ENCODE measurements around the gene DOCK1.

DNA sequence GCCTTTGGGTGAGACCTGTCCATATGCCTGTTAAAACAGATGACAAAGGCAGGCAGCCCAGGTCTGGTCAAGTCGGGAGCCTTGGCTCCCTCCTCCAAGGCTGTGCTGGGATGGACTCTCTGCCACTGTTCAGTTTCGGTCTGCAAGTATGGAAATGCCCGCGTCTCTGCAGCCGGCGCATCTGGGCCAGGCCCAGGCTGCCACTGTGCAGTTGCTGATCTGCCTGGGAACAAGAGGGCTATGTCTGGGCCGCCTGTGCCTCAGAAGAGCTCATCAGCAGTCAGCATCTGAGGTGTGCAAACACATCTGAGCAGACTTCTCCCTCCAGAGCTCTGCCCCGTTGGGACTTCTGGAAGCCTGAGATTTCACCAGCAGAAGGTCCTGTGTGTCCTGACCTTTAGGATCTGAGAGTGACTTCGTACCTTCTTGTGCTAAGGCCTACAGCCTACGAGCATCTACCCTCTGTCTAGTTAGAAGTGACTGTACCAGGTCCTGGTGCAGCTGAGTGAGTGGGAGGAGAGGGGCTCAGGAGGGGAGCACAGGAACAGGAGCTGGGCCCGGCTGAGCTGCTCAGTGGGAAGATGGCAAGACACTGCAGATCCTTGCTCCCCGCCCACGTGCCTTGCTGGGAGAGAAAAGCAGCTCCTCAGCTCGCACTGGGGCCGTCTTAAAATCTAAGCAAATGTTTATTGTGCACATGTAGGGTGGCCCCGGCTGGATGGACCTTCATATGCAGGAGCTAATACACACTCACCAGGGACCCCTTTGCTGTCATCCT lies 50.9 kb downstream of the DOCK1 start:
- TF ChIP-seq, protein P1, sequence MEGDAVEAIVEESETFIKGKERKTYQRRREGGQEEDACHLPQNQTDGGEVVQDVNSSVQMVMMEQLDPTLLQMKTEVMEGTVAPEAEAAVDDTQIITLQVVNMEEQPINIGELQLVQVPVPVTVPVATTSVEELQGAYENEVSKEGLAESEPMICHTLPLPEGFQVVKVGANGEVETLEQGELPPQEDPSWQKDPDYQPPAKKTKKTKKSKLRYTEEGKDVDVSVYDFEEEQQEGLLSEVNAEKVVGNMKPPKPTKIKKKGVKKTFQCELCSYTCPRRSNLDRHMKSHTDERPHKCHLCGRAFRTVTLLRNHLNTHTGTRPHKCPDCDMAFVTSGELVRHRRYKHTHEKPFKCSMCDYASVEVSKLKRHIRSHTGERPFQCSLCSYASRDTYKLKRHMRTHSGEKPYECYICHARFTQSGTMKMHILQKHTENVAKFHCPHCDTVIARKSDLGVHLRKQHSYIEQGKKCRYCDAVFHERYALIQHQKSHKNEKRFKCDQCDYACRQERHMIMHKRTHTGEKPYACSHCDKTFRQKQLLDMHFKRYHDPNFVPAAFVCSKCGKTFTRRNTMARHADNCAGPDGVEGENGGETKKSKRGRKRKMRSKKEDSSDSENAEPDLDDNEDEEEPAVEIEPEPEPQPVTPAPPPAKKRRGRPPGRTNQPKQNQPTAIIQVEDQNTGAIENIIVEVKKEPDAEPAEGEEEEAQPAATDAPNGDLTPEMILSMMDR (conservative IDR thresholded peaks at IDR 0.05; ENCODE audit: low read length) = no peak
- TF ChIP-seq EZH2phosphoT487 (IDR thresholded peaks at IDR 0.05; ENCODE audit: borderline replicate concordance) = no peak
